ENCODE measurements around the gene USP12.
"Not testable (repeated sequence)": the region's sequence is repeated elsewhere in the genome, so short reads cannot be mapped to it uniquely, and the experiment has no call there.

Gene USP12, protein sequence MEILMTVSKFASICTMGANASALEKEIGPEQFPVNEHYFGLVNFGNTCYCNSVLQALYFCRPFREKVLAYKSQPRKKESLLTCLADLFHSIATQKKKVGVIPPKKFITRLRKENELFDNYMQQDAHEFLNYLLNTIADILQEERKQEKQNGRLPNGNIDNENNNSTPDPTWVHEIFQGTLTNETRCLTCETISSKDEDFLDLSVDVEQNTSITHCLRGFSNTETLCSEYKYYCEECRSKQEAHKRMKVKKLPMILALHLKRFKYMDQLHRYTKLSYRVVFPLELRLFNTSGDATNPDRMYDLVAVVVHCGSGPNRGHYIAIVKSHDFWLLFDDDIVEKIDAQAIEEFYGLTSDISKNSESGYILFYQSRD

GRCh38 chr13:27171244-27171826 is at the start of gene USP12:
Gene USP12 (minus strand): TSS chr13:27171811. CDS start chr13:27171639, 172 bp downstream.
- peak within 1 kb of the TSS; percentile 100 for H3K27ac Mint-ChIP-seq
- H3K27me3 Mint-ChIP-seq: no peaks in the 10 kb centered on the region
- peaks cover 55% of the 10 kb centered on the region for H3K4me1 Mint-ChIP-seq (ENCODE audit: low read depth)
- H3K4me3 Mint-ChIP-seq: peak within 1 kb of the TSS; percentile 99
- no peaks in the 10 kb centered on the region for H3K36me3 Mint-ChIP-seq
- H3K9me3 Mint-ChIP-seq (ENCODE audit: low read depth): no peaks in the 10 kb centered on the region

- Mint-ChIP-seq H3K27me3 (no peaks in the 10 kb centered on the region), H3K9me3 (ENCODE audit: low read depth) (no peaks in the 10 kb centered on the region), H3K27ac (no peak overlapping the region), H3K4me3 (no peak overlapping the region), H3K4me1 (ENCODE audit: low read depth) (peaks cover 2% of the 10 kb centered on the region), H3K36me3 (peaks cover 7% of the 10 kb centered on the region)
Measured at GRCh38 chr13:27219611-27220010, 48.0 kb upstream of the USP12 start.

- H3K9me3 Mint-ChIP-seq (ENCODE audit: low read depth); H3K27me3 Mint-ChIP-seq; H3K27ac Mint-ChIP-seq; H3K36me3 Mint-ChIP-seq; H3K4me1 Mint-ChIP-seq (ENCODE audit: low read depth); H3K4me3 Mint-ChIP-seq: not testable (repeated sequence)
Measured at GRCh38 chr13:27218861-27219260, 47.2 kb upstream of the USP12 start.

DNA sequence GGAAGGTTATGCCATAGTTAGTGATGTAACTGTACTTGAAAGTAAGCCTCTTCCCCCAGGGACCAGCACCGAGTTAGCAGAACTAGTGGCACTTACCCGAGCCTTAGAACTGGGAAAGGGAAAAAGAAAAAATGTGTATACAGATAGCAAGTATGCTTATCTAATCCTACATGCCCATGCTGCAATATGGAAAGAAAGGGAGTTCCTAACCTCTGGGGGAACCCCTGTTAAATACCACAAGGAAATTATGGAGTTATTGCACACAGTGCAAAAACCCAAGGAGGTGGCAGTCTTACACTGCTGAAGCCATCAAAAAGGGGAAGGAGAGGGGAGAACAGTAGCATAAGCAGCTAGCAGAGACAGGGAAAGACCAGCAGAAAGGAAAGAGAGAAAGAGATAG is 46.2 kb upstream of the USP12 start:
- H3K27ac Mint-ChIP-seq; H3K9me3 Mint-ChIP-seq (ENCODE audit: low read depth); H3K4me1 Mint-ChIP-seq (ENCODE audit: low read depth); H3K4me3 Mint-ChIP-seq; H3K27me3 Mint-ChIP-seq; H3K36me3 Mint-ChIP-seq: not testable (repeated sequence)

DNA sequence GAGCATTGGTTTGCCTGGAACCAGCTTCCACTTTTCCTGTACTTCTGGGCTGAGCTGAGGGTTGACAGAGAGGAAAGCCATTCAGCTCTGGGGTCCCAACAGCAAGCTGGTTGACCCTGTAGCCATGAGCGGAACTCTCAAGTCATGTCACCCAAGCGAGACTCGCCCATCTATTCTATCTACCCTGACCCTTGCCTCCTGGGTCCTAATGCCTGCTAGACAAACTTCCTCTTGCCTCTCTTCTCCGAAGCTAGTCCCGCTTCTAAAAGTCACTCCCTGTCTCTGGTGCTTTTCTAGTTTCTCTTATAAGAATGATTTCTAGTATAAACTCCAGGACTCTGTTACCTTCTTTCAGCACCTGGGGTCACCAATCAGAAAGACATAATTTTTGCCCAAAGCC is 41.8 kb upstream of the USP12 start:
- H3K9me3 Mint-ChIP-seq (ENCODE audit: low read depth); H3K27ac Mint-ChIP-seq; H3K27me3 Mint-ChIP-seq; H3K4me3 Mint-ChIP-seq; H3K36me3 Mint-ChIP-seq; H3K4me1 Mint-ChIP-seq (ENCODE audit: low read depth): not testable (repeated sequence)

DNA sequence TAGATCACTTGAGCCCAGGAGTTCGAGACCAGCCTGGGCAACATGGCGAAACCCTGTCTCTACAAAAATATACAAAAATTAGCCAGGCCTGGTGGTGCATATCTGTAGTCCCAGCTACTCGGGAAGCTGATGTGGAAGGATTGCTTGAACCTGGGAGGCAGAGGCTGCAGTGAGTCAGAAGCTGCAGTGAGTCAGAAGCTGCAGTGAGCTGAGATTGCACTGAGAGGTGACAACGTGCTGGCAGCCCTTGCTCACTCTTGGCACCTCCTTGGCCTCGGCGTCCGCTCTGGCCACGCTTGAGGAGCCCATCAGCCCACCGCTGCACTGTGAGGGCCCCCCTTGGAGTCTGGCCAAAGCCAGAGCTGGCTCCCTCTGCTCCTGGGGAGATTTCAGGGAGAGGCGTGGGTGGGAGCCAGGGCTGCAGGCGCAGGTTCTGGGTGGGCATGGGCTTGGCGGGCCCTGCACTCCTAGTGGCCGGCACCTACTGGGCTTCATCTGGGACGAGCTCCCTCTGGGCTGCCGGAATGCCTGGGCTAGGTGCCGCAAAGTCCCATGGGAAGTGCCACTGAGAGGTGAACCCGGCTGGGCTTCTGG is 40.3 kb upstream of the USP12 start:
- Mint-ChIP-seq H3K4me3 (no peak overlapping the region), H3K9me3 (ENCODE audit: low read depth) (no peaks in the 10 kb centered on the region), H3K27me3 (no peaks in the 10 kb centered on the region), H3K4me1 (ENCODE audit: low read depth) (no peaks in the 10 kb centered on the region), H3K27ac (no peak overlapping the region), H3K36me3 (peaks cover 11% of the 10 kb centered on the region)

DNA sequence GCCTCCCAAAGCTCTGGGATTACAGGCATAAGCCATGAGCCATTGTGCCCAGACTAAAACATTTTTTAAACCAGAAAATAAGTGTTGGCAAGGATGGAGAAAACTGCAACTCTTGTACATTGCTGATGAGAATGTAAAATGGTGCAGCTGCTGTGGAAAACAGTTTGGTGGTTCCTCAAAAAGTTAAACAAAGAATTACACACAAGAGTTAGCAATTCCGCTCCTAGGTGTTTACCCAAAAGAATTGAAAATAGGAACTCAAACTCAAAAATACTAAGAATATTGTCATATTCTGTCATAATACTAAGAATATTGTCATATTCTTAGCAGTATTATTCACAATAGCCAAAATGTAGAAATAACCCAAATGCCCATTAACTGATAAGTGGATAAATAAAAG is 39.7 kb upstream of the USP12 start:
- Mint-ChIP-seq H3K27me3 (no peaks in the 10 kb centered on the region), H3K4me3 (no peak overlapping the region), H3K27ac (no peak overlapping the region), H3K9me3 (ENCODE audit: low read depth) (no peaks in the 10 kb centered on the region), H3K4me1 (ENCODE audit: low read depth) (no peaks in the 10 kb centered on the region), H3K36me3 (peaks cover 11% of the 10 kb centered on the region)

GRCh38 chr13:27208514-27208913 is 36.9 kb upstream of the USP12 start:
- H3K9me3 Mint-ChIP-seq (ENCODE audit: low read depth): no peaks in the 10 kb centered on the region

GRCh38 chr13:27203854-27204253 is 32.2 kb upstream of the USP12 start:
- Mint-ChIP-seq H3K9me3 (ENCODE audit: low read depth) (no peaks in the 10 kb centered on the region), H3K27me3 (no peaks in the 10 kb centered on the region), H3K36me3 (peaks cover 7% of the 10 kb centered on the region), H3K4me1 (ENCODE audit: low read depth) (no peaks in the 10 kb centered on the region), H3K27ac (no peak overlapping the region), H3K4me3 (no peak overlapping the region)

More at GRCh38 chr13:27208514-27208913, 36.9 kb upstream of the USP12 start:
- Mint-ChIP-seq H3K4me1 (ENCODE audit: low read depth) (no peaks in the 10 kb centered on the region), H3K27ac (no peak overlapping the region), H3K27me3 (no peaks in the 10 kb centered on the region), H3K4me3 (no peak overlapping the region), H3K36me3 (peaks cover 7% of the 10 kb centered on the region)

- Mint-ChIP-seq H3K27me3 (no peaks in the 10 kb centered on the region), H3K4me1 (ENCODE audit: low read depth) (no peaks in the 10 kb centered on the region), H3K4me3 (no peak overlapping the region), H3K27ac (no peak overlapping the region), H3K36me3 (peaks cover 7% of the 10 kb centered on the region), H3K9me3 (ENCODE audit: low read depth) (no peaks in the 10 kb centered on the region)
Measured at GRCh38 chr13:27203186-27203585, 31.6 kb upstream of the USP12 start.

- H3K27ac Mint-ChIP-seq: no peak overlapping the region
- no peaks in the 10 kb centered on the region for H3K27me3 Mint-ChIP-seq
- H3K9me3 Mint-ChIP-seq (ENCODE audit: low read depth): peaks cover 4% of the 10 kb centered on the region
- H3K4me1 Mint-ChIP-seq (ENCODE audit: low read depth): no peaks in the 10 kb centered on the region
- H3K4me3 Mint-ChIP-seq: no peak overlapping the region
- H3K36me3 Mint-ChIP-seq: peaks cover 4% of the 10 kb centered on the region
Measured at GRCh38 chr13:27201661-27202060, 30.1 kb upstream of the USP12 start.

- H3K4me3 Mint-ChIP-seq: no peak overlapping the region
- H3K27me3 Mint-ChIP-seq: no peaks in the 10 kb centered on the region
- H3K36me3 Mint-ChIP-seq: peaks cover 4% of the 10 kb centered on the region
- H3K27ac Mint-ChIP-seq: peak overlapping the region; percentile 2
- H3K9me3 Mint-ChIP-seq (ENCODE audit: low read depth): peaks cover 4% of the 10 kb centered on the region
- H3K4me1 Mint-ChIP-seq (ENCODE audit: low read depth): no peaks in the 10 kb centered on the region
Measured at GRCh38 chr13:27200413-27201070, 28.9 kb upstream of the USP12 start.

- Mint-ChIP-seq H3K36me3 (peaks cover 4% of the 10 kb centered on the region), H3K4me3 (no peak overlapping the region), H3K27me3 (peaks cover 6% of the 10 kb centered on the region), H3K9me3 (ENCODE audit: low read depth) (peaks cover 4% of the 10 kb centered on the region), H3K4me1 (ENCODE audit: low read depth) (peaks cover 3% of the 10 kb centered on the region), H3K27ac (no peak overlapping the region)
Measured at GRCh38 chr13:27199696-27200095, 28.1 kb upstream of the USP12 start.

DNA sequence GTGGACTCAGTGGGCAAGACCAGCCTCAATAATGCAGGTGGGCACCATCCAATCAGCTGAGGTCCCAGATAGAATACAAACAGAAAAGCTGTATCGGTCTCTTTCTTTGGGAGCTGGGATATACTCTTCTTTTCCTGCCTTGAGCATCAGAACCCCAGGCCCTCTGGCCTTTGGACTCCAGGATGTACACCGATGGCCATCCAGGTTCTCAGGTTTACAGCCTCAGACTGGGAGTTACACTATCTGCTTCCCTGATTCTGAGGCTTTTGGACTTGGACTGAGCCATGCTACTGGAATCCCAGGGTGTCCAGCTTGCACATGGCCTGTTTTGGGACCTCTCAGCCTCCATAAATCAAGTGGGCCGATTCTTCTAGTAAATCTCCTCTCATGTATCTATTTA is 27.6 kb upstream of the USP12 start:
- Mint-ChIP-seq H3K27ac (no peak overlapping the region), H3K4me1 (ENCODE audit: low read depth) (peaks cover 3% of the 10 kb centered on the region), H3K27me3 (peaks cover 6% of the 10 kb centered on the region), H3K36me3 (peaks cover 4% of the 10 kb centered on the region), H3K4me3 (no peak overlapping the region), H3K9me3 (ENCODE audit: low read depth) (peaks cover 4% of the 10 kb centered on the region)

Data from activated naive CD8-positive, alpha-beta T cell (primary cell).